ENCODE measurements around the gene TPRN.

The TPRN gene

GRCh38 chr9:137211532-137211931 is 11.0 kb upstream of the TPRN start:
- Histone ChIP-seq H3K27ac (no peak overlapping the region), H3K27me3 (no peaks in the 10 kb centered on the region), H3K4me3 (no peak overlapping the region), H3K9me3 (no peaks in the 10 kb centered on the region), H3K4me1 (peaks cover 0 to 6% (median 5%) of the 10 kb centered on the region in 4 donors), H3K36me3 (peaks cover 0 to 47% (median 0%) of the 10 kb centered on the region in 3 donors)
- no peak for DNase-seq
- intact Hi-C loops (cut with DNase I; ENCODE audit: low total_unique reads), result no loop called here
- TF ChIP-seq CTCF (IDR thresholded peaks at IDR 0.05), result no peak

GRCh38 chr9:137206602-137207001 is 6.1 kb upstream of the TPRN start:
- Histone ChIP-seq H3K36me3 (peaks cover 0 to 24% (median 0%) of the 10 kb centered on the region in 3 donors), H3K4me1 (peaks cover 0 to 51% (median 38%) of the 10 kb centered on the region in 4 donors), H3K27ac (no peak overlapping the region), H3K4me3 (peak overlapping the region; percentile 97), H3K9me3 (no peaks in the 10 kb centered on the region), H3K27me3 (no peaks in the 10 kb centered on the region)
- TF ChIP-seq CTCF (IDR thresholded peaks at IDR 0.05), result no peak
- no peak for DNase-seq
- intact Hi-C loops (cut with DNase I; ENCODE audit: low total_unique reads), result no loop called here

- H3K4me3 ChIP-seq, result peak within 1 kb of the TSS; percentile 97
- no peaks in the 10 kb centered on the region for H3K27me3 ChIP-seq
- peaks cover 0 to 57% (median 44%) of the 10 kb centered on the region in 4 donors for H3K4me1 ChIP-seq
- DNase-seq, result peak; percentile 86 to 93
- no peaks in the 10 kb centered on the region for H3K9me3 ChIP-seq
- peaks cover 0 to 20% (median 0%) of the 10 kb centered on the region in 3 donors for H3K36me3 ChIP-seq
- intact Hi-C loops (cut with DNase I; ENCODE audit: low total_unique reads), result no loop called here
- H3K27ac ChIP-seq, result peak within 1 kb of the TSS; percentile 82 to 89
- no peak for TF ChIP-seq CTCF (IDR thresholded peaks at IDR 0.05)
These were observed 4.9 kb upstream of the TPRN start, which contains the start of the genes NDOR1 and TMEM203 for GRCh38 chr9:137205126-137206069. Gene NDOR1 (plus strand): TSS chr9:137205700. CDS start chr9:137205778, 78 bp downstream. Gene TMEM203 (minus strand): TSS chr9:137205648. CDS start chr9:137205414, 234 bp downstream.

GRCh38 chr9:137204731-137205125 is 4.2 kb upstream of the TPRN start:
- Histone ChIP-seq H3K27ac (peak overlapping the region; percentile 82 to 89), H3K4me1 (peaks cover 0 to 59% (median 45%) of the 10 kb centered on the region in 4 donors), H3K27me3 (no peaks in the 10 kb centered on the region), H3K36me3 (peaks cover 0 to 14% (median 0%) of the 10 kb centered on the region in 3 donors), H3K9me3 (no peaks in the 10 kb centered on the region), H3K4me3 (peak overlapping the region; percentile 97)
- no peak for DNase-seq
- intact Hi-C loops (cut with DNase I; ENCODE audit: low total_unique reads), result no loop called here
- TF ChIP-seq CTCF (IDR thresholded peaks at IDR 0.05), result no peak

- peaks cover 4 to 76% (median 62%) of the 10 kb centered on the region in 4 donors for H3K4me1 ChIP-seq
- no peak overlapping the region for H3K4me3 ChIP-seq
- no peaks in the 10 kb centered on the region for H3K27me3 ChIP-seq
- intact Hi-C loops (cut with DNase I; ENCODE audit: low total_unique reads), result no loop called here
- H3K27ac ChIP-seq, result no peak overlapping the region
- no peaks in the 10 kb centered on the region for H3K9me3 ChIP-seq
- TF ChIP-seq CTCF (IDR thresholded peaks at IDR 0.05), result no peak
- peaks cover 0 to 4% (median 0%) of the 10 kb centered on the region in 3 donors for H3K36me3 ChIP-seq
- no peak for DNase-seq
These were observed 2.4 kb upstream of the TPRN start for GRCh38 chr9:137202966-137203365.
